ENCODE measurements around the gene MYBPHL. TPM values are rescaled to one million over a fixed set of nuclear protein-coding genes. Genes with fewer than 3 reads are reported as not detected.

The MYBPHL gene
- total RNA-seq, 1 donor from 2014 or later, result not detected

GRCh38 chr1:109255678-109256077 lies 51.1 kb downstream of the MYBPHL start:
- H3K4me3 Mint-ChIP-seq, result no peak overlapping the region
- H3K9me3 Mint-ChIP-seq, result no peaks in the 10 kb centered on the region
- H3K27me3 Mint-ChIP-seq, result peaks cover 3% of the 10 kb centered on the region
- TF ChIP-seq, protein P1, sequence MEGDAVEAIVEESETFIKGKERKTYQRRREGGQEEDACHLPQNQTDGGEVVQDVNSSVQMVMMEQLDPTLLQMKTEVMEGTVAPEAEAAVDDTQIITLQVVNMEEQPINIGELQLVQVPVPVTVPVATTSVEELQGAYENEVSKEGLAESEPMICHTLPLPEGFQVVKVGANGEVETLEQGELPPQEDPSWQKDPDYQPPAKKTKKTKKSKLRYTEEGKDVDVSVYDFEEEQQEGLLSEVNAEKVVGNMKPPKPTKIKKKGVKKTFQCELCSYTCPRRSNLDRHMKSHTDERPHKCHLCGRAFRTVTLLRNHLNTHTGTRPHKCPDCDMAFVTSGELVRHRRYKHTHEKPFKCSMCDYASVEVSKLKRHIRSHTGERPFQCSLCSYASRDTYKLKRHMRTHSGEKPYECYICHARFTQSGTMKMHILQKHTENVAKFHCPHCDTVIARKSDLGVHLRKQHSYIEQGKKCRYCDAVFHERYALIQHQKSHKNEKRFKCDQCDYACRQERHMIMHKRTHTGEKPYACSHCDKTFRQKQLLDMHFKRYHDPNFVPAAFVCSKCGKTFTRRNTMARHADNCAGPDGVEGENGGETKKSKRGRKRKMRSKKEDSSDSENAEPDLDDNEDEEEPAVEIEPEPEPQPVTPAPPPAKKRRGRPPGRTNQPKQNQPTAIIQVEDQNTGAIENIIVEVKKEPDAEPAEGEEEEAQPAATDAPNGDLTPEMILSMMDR (IDR thresholded peaks at IDR 0.05), result no peak
- ChIA-PET CTCF (no interaction called here), POLR2A (no interaction called here)
- no peak overlapping the region for H3K27ac Mint-ChIP-seq
- ATAC-seq (ENCODE audit: low read depth) (no peak), DNase-seq (no peak)
- H3K36me3 Mint-ChIP-seq (ENCODE audit: low read depth), result no peaks in the 10 kb centered on the region
- intact Hi-C loops (cut with micrococcal nuclease), result no loop called here
- peaks cover 9% of the 10 kb centered on the region for H3K4me1 Mint-ChIP-seq

GRCh38 chr1:109255097-109255651 lies 51.6 kb downstream of the MYBPHL start:
- H3K9me3 Mint-ChIP-seq, result no peaks in the 10 kb centered on the region
- no peak for ATAC-seq (ENCODE audit: low read depth)
- TF ChIP-seq, protein P1 (IDR thresholded peaks at IDR 0.05), result no peak
- H3K4me1 Mint-ChIP-seq, result peaks cover 9% of the 10 kb centered on the region
- ChIA-PET CTCF (no interaction called here), POLR2A (no interaction called here)
- H3K27me3 Mint-ChIP-seq, result peaks cover 4% of the 10 kb centered on the region
- no peaks in the 10 kb centered on the region for H3K36me3 Mint-ChIP-seq (ENCODE audit: low read depth)
- no peak for DNase-seq
- intact Hi-C loops (cut with micrococcal nuclease), result no loop called here
- H3K4me3 Mint-ChIP-seq, result no peak overlapping the region
- no peak overlapping the region for H3K27ac Mint-ChIP-seq

GRCh38 chr1:109254621-109255096 lies 52.2 kb downstream of the MYBPHL start:
- CTCF ChIA-PET, result no interaction called here
- TF ChIP-seq, protein P1 (IDR thresholded peaks at IDR 0.05), result no peak
- no peak for ATAC-seq (ENCODE audit: low read depth)
- no peak overlapping the region for H3K27ac Mint-ChIP-seq
- intact Hi-C loops (cut with micrococcal nuclease), result no loop called here
- no peak for DNase-seq
- H3K9me3 Mint-ChIP-seq, result no peaks in the 10 kb centered on the region
- peaks cover 9% of the 10 kb centered on the region for H3K4me1 Mint-ChIP-seq
- peaks cover 4% of the 10 kb centered on the region for H3K27me3 Mint-ChIP-seq
- no peaks in the 10 kb centered on the region for H3K36me3 Mint-ChIP-seq (ENCODE audit: low read depth)
- POLR2A ChIA-PET, result no interaction called here
- H3K4me3 Mint-ChIP-seq, result no peak overlapping the region

DNA sequence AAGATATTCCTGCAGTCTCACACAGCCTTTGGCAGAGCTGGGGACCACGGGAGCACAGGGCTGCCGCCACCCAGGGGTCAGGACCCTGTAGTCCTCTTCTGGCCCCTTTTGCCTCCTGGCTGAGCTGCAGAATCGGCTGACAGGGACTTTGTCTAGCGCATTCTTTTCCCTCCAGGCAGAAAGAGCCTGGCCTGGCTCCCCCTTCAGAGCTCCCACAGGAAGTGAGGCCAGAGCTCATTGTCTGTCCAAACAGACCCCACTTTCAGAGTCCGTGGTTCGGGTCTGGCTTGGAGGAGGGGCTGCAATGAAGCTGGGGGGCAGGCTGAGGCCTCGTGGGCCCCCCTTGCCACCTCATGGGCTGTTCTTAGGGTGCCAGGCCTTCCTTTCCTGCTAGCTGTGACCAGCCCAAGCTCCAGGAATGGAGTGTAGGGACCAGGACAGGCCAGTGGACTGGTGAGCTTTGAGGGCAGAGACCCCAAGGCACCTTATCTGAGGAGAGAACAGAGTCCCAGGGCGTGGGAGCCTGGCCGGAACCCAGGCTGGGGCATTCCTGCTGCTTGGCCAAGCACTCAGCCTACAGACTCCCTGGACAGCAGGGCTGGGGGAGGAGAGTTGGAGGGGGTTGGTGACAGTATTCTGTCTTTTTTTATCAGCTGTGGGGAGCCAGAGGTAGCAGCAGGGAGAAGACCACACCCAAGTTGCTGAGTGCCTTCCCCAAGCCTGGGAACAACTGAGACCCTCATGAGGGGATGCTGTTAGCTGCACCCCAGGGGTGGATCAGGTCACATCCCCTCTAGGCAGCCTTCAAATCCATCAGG lies 52.8 kb downstream of the MYBPHL start:
- TF ChIP-seq, protein P1 (IDR thresholded peaks at IDR 0.05), result no peak
- Mint-ChIP-seq H3K27me3 (peaks cover 7% of the 10 kb centered on the region), H3K36me3 (ENCODE audit: low read depth) (no peaks in the 10 kb centered on the region), H3K4me1 (peaks cover 12% of the 10 kb centered on the region), H3K4me3 (no peak overlapping the region), H3K9me3 (no peaks in the 10 kb centered on the region), H3K27ac (no peak overlapping the region)
- DNase-seq (no peak), ATAC-seq (ENCODE audit: low read depth) (no peak)
- ChIA-PET POLR2A (interaction anchor here (0.6 to 0.9 kb wide), 4 partner anchors 33 to 365 kb away, joined by 3 to 5 read pairs (median 4); partner anchors contain the start of genes AMPD2, GNAT2 and SARS1), CTCF (interaction anchor here (0.9 kb wide), 1 partner anchor 9 kb away, joined by 4 read pairs; no protein-coding TSS in a partner anchor)
- intact Hi-C loops (cut with micrococcal nuclease), result no loop called here

Data from activated B cell treated with CpG ODN at 0.5 μM for 24 hours (primary cell).